HG03575 (cell line): ENCODE results near the gene ETFBKMT.

Experiments
- ATAC-seq: cut with Tn5 transposase; IDR thresholded peaks from one replicate; pipeline ENCODE4 v1.9.1; 2021; ENCODE audit not compliant: unreplicated experiment, insufficient number of reproducible peaks, low FRiP score; ENCODE audit errors: extremely low read depth

The ETFBKMT gene, protein sequence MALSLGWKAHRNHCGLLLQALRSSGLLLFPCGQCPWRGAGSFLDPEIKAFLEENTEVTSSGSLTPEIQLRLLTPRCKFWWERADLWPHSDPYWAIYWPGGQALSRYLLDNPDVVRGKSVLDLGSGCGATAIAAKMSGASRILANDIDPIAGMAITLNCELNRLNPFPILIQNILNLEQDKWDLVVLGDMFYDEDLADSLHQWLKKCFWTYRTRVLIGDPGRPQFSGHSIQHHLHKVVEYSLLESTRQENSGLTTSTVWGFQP

DNA sequence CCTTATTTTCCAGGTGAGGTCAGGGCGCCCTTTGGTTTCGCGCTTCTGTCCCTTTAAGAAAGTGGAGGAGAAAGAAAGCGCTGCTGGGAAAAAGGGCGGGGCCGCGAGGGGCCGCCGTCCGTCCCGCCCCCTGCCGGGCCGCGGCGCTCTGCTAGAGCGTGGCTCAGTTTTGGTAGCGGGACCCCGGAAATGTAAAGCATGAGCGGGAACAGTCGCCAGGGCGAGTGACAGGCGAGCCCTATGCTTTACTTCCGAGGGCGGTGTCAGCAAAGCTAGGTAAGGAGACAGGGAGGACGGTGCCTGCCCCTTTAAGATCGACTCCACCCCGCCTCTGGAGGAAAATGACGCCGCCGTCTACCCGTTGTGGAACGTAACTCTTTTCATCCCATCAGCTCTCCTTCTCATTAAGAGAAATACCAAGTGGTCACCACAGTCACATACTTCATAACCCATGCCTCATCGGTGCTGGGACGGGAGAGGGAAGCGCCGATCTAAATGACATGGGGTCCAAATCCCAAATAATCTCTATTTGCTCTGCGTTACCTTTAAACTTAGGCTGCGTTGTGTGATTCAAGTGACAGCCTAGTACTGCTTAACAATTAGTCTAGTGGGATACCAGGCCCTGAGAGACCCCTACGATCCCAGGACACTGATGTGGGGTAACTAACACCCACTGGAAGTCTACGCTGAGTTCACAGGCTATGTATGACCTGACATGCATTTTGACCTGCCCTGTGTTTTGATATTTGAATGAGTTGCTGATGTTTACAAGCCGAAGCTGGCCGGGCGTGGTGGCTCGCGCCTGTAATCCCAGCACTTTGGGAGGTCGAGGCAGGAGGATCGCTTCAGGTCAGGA is at the start of gene ETFBKMT:
Gene ETFBKMT, plus strand, starts transcription at position 602 of the 856 bp plus-strand sequence. CDS start 2,266 bp downstream, outside the sequence.
- peak; percentile 95 for ATAC-seq

DNA sequence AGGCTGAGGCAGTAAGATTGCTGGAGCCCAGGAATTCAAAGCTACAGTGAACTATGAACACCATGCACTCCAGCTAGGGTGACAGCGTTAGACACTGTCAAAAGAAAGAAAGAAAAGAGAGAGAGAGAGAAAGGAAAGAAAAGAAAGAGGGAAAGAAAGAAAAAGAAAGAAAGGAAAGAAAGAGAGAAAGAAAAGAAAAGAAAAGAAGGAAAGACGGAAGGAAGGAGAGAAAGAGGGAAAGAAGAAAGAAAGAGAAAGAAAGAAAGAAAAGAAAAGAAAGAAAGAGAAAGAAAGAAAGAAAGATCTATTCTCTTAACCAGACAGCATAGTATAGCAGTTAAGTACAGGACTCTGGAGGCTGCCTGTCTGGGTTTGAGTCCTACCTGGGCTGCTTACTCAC is 46.7 kb upstream of the ETFBKMT start:
- no peak for ATAC-seq

DNA sequence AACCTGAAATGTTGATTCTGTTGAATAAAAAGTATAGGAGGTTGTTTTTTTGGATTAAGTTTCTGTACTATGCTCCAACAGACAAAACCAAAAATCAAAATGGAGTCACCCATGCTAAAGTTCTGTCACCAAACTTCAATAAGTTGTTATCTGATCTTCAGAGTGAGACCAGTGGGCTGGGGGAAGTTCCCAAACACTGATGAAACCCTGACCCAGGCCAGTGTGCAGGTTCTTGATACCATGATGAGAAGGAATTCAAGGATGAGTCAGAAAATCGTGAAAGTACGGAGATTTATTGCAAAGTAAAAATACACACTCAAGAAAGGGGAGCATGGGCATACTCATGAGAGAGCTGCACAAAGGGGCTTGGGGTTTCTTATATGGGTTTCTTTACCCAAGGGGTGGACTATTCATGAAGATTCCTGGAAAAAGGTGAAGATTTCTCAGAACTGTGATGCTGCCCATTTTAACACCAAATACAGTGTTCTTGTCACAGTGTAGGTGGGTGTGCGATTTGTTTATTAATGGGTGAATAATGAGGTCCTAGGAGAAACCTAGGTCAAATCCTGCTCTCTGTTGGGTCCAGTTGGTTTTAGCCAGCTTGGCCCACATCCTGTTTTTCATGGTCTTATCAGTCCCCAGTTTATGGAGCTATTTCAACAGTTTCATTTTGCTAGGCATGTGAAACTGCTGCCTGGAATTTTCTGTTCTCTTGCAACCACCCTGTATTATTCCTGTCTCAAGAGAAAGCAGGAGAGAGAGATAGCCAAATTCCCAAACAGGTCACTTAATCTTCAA is 41.1 kb upstream of the ETFBKMT start:
- ATAC-seq, result no peak

DNA sequence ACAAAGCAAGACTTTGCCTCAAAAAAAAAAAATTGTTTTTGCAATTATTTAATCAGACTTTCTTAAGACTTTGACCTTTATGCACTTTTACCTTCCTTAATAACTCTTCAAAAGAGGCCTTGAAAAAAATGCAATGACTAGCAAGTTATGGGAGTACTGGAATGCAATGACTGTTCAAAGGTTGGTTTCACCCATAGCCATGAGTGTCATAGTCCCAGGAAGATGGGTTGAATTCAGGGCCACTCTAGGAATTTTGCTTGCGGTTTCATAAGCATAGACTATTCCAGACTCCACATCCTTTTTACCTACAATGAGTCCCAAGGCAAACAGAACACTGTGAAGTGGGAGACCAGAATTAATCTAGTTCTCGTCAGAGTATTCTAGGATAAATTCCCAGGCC is 39.2 kb upstream of the ETFBKMT start:
- no peak for ATAC-seq

DNA sequence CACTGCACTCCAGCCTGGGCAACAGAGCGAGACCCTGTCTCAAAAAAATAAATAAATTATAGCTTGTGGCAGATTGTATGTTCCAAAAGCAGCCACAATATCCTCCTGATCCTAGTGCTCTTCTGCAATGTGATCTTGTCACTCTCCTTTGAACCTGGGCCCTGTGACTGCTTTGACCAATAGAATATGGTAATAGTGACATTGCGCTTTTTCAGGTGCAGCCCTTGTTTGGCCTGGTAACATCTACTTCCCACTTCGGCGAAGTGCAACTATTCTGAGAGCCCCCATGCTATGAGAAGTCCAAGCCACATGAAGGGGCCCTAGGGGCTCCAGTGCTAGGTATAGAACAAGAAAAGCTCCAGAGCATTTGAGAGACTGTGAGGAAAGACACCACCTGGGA is 37.5 kb upstream of the ETFBKMT start:
- ATAC-seq, result no peak

DNA sequence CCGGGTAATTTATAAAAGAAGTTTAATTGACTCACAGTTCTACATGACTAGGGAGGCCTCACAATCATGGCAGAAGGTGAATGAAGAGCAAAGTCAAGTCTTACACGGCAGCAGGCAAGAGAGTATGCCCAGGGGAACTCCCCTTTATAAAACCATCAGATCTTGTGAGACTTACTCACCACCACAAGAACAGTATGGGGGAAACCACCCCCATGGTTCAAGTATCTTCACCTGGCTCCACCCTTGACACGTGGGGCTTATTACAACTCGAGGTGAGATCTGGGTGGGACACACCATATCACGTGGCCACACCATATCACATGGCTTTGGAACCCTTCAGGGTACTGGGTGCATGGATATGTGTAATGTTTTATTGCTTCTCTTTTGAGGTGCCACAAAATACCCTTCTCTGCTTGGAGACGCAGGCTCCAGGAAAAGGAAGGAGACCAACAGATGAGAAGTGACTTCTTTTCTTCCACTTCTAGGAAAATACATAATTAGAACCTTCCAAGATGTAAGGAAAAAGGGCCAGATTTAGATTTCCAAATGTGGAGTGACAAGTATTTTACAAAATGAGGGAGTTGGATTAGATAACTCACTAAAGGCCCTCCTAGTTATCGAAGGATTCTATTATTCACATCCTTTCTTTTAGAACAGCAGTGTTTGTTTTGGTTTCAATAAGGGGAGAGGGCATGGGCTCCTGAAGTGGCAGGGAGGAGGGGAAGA is 33.1 kb upstream of the ETFBKMT start:
- no peak for ATAC-seq

DNA sequence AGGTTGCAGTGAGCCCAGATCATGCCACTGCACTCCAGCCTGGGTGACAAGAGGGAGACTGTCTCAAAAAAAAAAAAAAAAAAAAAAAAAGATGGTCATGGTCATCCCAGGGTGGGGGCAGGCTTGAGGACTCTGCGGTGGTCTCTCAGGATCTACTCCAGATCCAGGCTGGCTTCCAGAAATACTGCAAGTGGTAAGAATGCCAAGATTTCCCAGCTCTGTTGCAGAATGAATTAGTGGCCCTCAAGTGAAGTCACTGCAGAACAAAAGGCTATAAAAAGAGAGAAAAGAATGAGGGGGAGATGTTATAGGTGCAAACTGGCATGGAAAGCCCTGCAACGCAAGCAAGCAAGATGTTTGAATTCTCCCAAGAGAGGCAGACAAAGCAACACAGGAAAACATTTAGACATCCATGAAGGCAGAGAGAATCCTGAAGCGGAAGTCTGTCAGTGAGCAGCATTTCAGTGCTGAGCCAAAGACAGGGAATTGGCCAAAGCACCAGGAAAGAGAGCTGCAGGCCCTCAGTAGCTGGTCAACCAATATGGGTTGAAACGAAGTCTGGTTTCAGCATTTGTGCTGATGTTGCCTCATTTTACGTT is 31.9 kb upstream of the ETFBKMT start:
- ATAC-seq, result no peak

DNA sequence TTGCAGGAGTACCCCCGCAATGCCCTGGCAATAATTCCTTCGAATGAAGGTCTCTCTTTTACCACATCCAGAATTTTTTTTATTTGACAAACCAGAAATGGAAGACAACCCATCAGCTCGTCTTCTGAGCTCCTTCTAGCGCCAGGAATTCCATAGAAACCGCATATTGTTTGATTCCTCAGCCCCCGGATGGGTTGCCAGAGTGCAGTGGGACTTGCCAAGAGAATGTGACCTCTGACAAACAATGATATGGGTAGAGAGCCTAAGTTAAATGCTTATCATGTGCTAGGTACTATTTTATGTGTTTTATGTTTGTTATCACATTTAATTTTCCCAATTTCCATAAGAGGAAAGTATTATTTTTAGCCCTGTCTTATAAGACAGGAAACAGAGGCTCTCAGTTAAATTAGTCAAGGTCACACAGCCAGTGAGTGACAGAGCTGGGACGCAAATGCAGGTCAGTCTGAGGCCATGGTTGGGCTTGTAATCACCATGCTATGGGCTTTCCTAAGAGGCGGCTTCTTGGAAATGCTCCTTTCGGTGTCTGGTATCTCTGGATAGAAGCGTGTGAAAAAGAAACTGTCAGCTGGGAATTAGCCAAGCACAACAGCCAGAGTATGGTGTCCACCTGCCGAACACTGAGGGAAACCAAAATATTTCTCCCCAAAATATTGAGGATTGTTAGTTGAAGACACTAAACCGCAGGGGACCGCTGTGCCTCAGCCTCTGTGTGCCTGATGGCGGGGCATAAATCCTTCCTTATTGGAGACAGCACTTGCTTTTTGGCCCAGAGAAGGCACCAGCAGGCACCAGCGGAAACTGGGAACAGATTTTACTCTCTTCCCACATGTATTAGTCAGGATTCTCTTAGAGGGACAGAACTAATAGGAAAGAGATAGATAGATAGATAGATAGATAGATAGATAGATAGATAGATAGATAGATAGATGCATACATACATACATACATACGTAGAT is 29.4 kb upstream of the ETFBKMT start:
- no peak for ATAC-seq

DNA sequence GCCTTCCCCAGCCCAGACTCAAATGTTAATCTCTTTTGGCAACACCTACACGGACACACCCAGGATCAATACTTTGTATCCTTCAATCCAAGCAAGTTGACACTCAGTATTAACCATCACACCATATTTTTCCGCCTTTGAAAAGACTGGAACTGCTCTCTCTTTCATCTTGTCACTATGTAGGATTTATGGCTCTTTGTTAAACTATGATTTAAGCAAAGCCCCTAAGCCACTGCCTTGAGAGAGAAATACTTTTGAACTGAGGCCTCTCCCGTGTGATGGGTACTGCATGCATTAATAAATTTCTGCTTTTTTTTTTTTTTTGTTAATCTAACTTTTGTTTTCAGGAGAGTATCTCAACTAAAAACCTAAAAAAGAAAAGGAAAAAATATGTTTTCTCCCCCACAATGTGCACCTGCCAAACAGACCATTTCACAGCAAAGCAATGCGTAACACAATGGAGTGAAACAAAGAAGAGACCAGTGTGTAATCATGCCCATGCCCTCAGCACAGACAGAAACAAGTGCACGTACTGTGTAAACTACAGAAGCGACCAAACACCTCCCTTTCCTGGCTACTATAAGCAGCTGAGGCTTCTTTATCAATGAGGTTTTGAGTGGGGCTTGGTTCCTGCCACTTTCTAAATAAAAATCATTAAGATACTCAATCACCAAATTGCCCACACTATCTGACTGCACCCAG is 28.3 kb upstream of the ETFBKMT start:
- no peak for ATAC-seq

DNA sequence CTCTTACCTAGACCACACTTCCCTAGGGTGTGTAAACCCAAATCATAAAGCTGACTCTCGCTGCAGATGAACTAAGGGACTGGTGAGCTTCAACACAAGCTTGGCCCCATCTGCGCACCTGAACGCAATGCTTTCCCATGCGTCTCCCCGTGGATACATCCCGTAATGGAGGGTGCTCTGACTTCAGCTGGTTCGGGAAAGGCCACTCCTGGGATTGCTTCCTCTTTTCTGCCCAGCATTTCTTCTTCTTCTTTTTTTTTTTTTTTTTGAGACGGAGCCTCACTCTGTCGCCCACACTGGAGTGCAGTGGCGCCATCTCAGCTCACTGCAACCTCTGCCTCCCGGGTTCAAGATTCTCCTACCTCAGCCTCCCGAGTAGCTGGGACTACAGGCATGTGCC is 27.7 kb upstream of the ETFBKMT start:
- ATAC-seq, result no peak

DNA sequence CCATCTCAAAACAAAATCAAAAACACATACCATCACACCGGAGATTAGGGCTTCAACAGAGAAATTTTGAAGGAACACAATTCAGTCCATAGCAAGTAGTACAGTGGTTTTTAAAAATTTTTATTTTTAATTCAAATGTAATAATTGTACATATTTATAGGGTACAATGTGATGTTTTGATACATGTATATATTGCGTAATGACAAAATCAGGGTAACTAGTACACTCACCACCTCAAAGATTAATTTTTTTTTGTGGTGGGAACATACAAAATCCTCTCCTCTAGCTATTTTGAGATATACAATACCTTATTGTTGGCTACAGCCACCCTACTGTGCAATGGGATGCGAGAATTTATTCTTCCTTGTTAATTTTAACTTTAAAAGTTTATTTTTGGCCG is 26.0 kb upstream of the ETFBKMT start:
- ATAC-seq, result no peak

DNA sequence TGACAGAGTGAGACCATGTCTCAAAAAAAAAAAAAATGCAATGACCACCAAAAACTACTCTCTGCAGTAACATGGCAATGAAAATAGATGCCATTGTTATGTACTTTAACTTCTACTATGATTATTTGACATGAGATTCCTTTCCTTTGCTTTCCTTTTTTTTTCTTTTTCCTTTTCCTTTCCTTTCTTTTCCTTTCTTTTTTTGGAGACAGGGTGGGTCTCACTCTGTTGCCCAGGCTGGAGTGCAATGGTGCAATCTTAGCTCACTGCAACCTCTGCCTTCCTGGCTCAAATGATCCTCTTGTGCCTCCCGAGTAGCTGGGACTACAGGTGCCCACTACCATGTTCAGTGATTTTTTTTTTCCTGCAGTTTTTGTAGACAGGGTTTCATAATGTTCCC is 24.9 kb upstream of the ETFBKMT start:
- ATAC-seq, result no peak

DNA sequence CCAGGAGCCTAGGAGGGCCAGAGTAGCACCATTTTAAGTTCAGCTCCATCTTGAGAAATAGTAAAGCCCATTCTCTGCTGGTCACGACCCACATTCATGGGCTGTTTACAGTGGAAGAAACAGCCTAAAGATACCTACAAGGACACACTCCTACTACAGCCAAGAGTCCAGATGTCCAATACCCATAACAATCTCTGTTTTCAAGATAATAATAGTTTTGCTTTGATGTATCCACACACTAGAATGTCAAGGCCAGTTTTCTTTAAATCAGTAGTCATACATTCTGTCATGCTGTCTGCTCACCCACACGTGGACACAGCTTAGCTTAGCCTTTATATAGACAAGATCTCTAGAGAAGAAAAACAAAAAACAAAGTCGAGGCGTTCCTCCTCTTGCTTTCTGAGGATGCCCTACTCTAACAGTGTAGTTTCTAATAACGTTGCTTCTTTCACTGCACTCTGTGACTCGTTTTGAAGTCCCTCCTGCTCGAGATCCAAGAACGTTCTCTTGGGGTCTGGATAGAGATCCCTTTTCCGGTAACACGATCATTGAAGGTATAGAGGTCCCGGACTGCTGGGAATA is 17.9 kb upstream of the ETFBKMT start:
- no peak for ATAC-seq

DNA sequence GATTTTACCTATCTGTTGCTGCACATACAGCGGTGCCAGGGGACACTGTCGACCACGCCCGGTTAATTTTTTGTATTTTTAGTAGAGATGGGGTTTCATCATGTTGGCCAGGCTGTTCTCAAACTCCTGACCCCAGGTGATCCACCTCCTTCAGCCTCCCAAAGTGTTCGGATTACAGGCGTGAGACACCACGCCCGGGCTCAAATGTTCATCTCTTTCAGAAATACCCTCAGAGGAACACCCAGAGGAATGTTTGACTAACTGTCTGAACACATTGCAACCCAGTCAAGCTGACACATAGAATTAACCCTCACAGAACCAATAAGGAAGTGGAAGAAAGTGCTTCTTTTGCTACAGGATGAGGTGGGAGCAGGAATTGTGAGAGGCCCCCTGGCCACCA is 15.0 kb upstream of the ETFBKMT start:
- ATAC-seq, result no peak

DNA sequence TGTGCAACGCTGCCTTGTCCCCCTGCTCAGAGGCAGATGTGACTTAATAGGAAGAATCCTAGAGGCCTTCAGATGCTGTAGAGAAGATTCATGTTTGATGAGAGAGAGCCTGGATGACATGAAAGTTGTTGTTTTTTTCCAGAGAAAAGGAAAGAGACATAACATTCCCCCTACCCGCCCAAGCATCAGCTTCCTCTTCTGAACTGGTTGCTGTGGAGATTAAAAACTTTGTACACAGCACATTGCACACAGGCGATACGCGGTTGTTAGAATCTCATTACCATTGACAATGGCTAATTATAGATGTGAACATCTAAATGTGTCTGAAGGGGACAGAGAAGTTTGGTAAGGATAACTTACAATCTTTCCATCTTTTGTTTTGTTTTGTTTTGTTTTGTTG is 13.6 kb upstream of the ETFBKMT start:
- ATAC-seq, result no peak

DNA sequence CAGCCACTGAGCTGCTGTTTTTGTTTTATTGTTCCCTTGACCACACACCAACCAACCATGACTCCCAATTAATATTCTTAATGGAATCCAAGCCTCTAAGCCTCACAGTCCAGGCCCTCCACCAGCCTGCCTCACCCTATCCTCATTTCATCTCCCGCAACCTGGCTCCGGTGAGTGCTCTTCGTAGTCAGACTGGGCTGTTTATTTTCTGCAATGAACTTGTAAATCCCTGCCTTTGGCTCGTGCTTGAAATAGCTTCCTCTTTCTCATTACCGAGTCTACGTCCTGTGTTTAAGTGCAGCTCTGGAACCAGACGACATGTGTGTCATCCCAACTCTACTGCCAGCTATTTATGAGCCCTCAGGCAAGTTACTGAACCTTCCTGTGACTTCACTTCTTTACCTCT is 12.4 kb upstream of the ETFBKMT start:
- no peak for ATAC-seq

DNA sequence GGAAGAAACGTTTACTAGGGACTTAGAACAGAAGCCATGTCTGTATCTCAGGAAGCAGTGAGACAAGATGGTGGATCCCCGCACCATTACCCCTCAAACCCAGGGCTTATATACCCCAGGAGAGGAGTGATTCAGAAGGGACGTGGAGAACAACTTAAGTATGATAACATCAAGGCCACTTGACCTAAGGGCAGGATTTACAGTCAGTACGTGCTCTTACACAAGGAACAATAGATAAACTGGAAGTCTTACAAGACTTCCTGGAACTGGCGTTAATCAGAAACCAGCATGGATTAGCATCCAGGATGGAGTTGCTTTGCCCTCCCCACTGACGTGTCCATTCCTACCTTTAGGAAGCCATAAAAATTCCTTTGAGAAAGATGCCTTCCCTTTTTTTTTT is 8.6 kb upstream of the ETFBKMT start:
- no peak for ATAC-seq
